Liver (tissue), 9 donors: ENCODE measurements around the gene HS6ST3. TPM values are rescaled to one million over a fixed set of nuclear protein-coding genes. Genes with fewer than 3 reads are reported as not detected.

Experiments used
- DNase-seq: peaks from one replicate; pipeline ENCODE4 v3.0.0-alpha.2; 2017; ENCODE audit warnings: low spot score
- H3K27ac ChIP-seq, 2 donors: one replicate each; pipeline ENCODE4 v1.7.0; 2013; ENCODE audit warnings: inconsistent platforms in 2 of 2, low read length in 2 of 2, control low read depth in 1 of 2, low read depth in 1 of 2, mild to moderate bottlenecking in 1 of 2
- H3K27me3 ChIP-seq, 4 donors: one replicate each; pipeline versions ENCODE4 v1.6.1 to v1.7.0; 2013; ENCODE audit warnings: low read length in 3 of 4, inconsistent platforms in 1 of 4, mild to moderate bottlenecking in 1 of 4, moderate library complexity in 1 of 4; ENCODE audit not compliant: control insufficient read depth in 4 of 4, insufficient read depth in 4 of 4
- H3K36me3 ChIP-seq, 4 donors: one replicate each; pipeline versions ENCODE4 v1.6.1 to v1.7.0; 2013; ENCODE audit warnings: low read length in 3 of 4, mild to moderate bottlenecking in 3 of 4, low read depth in 1 of 4, moderate library complexity in 1 of 4; ENCODE audit not compliant: control insufficient read depth in 4 of 4, insufficient read depth in 3 of 4
- H3K4me1 ChIP-seq, 4 donors: one replicate each; pipeline versions ENCODE4 v1.6.1 to v1.7.0; 2013; ENCODE audit warnings: low read length in 3 of 4, mild to moderate bottlenecking in 3 of 4, moderate library complexity in 1 of 4; ENCODE audit not compliant: control insufficient read depth in 4 of 4, insufficient read depth in 4 of 4
- H3K4me3 ChIP-seq, 3 donors: one replicate each; pipeline versions ENCODE4 v1.6.1 to v1.7.0; 2013; ENCODE audit warnings: low read length in 3 of 3, control low read depth in 1 of 3, low read depth in 1 of 3, mild to moderate bottlenecking in 1 of 3
- H3K9ac ChIP-seq, 2 donors: one replicate each; pipeline ENCODE4 v1.7.0; 2013; ENCODE audit warnings: low read length in 2 of 2, mild to moderate bottlenecking in 2 of 2, moderate library complexity in 2 of 2, control low read depth in 1 of 2, low read depth in 1 of 2
- H3K9me3 ChIP-seq, 4 donors: one replicate each; pipeline versions ENCODE4 v1.6.1 to v1.7.0; 2013; ENCODE audit warnings: low read length in 3 of 4; ENCODE audit not compliant: control insufficient read depth in 4 of 4
- ATF3 ChIP-seq: IDR thresholded peaks from 2 replicates; pipeline ENCODE4 v1.6.1; 2016; ENCODE audit warnings: antibody characterized with exemption
- CTCF ChIP-seq: fragments of 150-350 bp; IDR thresholded peaks from 2 replicates; pipeline ENCODE4 v1.5.1; 2017; ENCODE audit warnings: improper control_type of control experiment, low read depth, low read length; ENCODE audit not compliant: missing input control
- EGR1 ChIP-seq, 2 donors: IDR thresholded peaks; 2 replicates each; pipeline ENCODE4 v1.6.1; 2016 to 2018; ENCODE audit warnings: antibody characterized with exemption in 2 of 2, low read depth in 2 of 2
- FOXA1 ChIP-seq: IDR thresholded peaks from 2 replicates; pipeline ENCODE4 v1.6.1; 2016; ENCODE audit warnings: antibody characterized with exemption
- FOXA2 ChIP-seq: IDR thresholded peaks from 2 replicates; pipeline ENCODE4 v1.6.1; 2016; ENCODE audit warnings: antibody characterized with exemption
- GABPA ChIP-seq, 2 donors: IDR thresholded peaks in 1 of 2; conservative IDR thresholded peaks in 1 of 2; 2 replicates each; pipeline ENCODE4 v1.6.1; 2016; ENCODE audit warnings: antibody characterized with exemption in 2 of 2, mild to moderate bottlenecking in 1 of 2, moderate library complexity in 1 of 2
- HNF4A ChIP-seq, 2 donors: conservative IDR thresholded peaks; 2 replicates each; pipeline ENCODE4 v1.6.1; 2016; ENCODE audit warnings: antibody characterized with exemption in 2 of 2, mild to moderate bottlenecking in 2 of 2
- HNF4G ChIP-seq: IDR thresholded peaks from 2 replicates; pipeline ENCODE4 v1.6.1; 2016; ENCODE audit warnings: antibody characterized with exemption
- JUND ChIP-seq, 2 donors: IDR thresholded peaks; 2 replicates each; pipeline ENCODE4 v1.6.1; 2016; ENCODE audit warnings: antibody characterized with exemption in 2 of 2
- MAX ChIP-seq: IDR thresholded peaks from 2 replicates; pipeline ENCODE4 v1.6.1; 2016; ENCODE audit warnings: antibody characterized with exemption
- REST ChIP-seq: IDR thresholded peaks from 2 replicates; pipeline ENCODE4 v1.6.1; 2016; ENCODE audit warnings: antibody characterized with exemption, mild to moderate bottlenecking
- SP1 ChIP-seq: IDR thresholded peaks from 2 replicates; pipeline ENCODE4 v1.6.1; 2018; ENCODE audit warnings: antibody characterized with exemption, mild to moderate bottlenecking
- TAF1 ChIP-seq: conservative IDR thresholded peaks from 2 replicates; pipeline ENCODE4 v1.6.1; 2016; ENCODE audit warnings: antibody characterized with exemption, mild to moderate bottlenecking
- YY1 ChIP-seq: IDR thresholded peaks from 2 replicates; pipeline ENCODE4 v1.6.1; 2016; ENCODE audit warnings: antibody characterized with exemption, mild to moderate bottlenecking
- ZBTB33 ChIP-seq: IDR thresholded peaks from 2 replicates; pipeline ENCODE4 v1.6.1; 2016; ENCODE audit warnings: antibody characterized with exemption
- WGBS: extraction: QIAGEN DNeasy Blood & Tissue Kit; methylation state at CpG from one replicate; pipeline ENCODE4 v1.1.7; 2013; 5-methylcytosine and 5-hydroxymethylcytosine counted together
- polyA plus RNA-seq, 2 donors: library from polyadenylated mRNA; stranded (reverse) in 1 of 2; unstranded in 1 of 2; fragments of 200-250 nt in 1 of 2; fragments of >200 nt in 1 of 2; fragmentation: Nextera tagmentation in 1 of 2; extraction: Ambion mirVana in 1 of 2; gene quantifications; one replicate each; pipeline versions ENCODE4 v1.2.1 to v1.2.3, GENCODE V29; 2013 to 2015
- total RNA-seq, 2 donors: library from RNA; depleted of rRNA; stranded (reverse); fragments of >200 nt; gene quantifications; one replicate each; pipeline ENCODE4 v1.2.3, GENCODE V29; 2014
- donor health status: healthy.
- donor health status: healthy.
- donor health status: healthy.
- donor health status: healthy.
- donor health status: healthy.

HS6ST3 gene
- total and polyA plus RNA-seq, 4 donors = under 0.01 TPM; not detected in 3

- TF ChIP-seq REST (no peak), FOXA1 (no peak), EGR1 (IDR thresholded peaks at IDR 0.05; ENCODE audit: low read depth in 2 of 2) (no peak), TAF1 (no peak), HNF4G (no peak), HNF4A (conservative IDR thresholded peaks at IDR 0.05) (no peak), SP1 (no peak)
Measured at GRCh38 chr13:96762876-96763275, 673.0 kb downstream of the HS6ST3 start (continued).

- no peak for DNase-seq
- Histone ChIP-seq H3K36me3 (no peaks in the 10 kb centered on the region), H3K4me3 (no peak overlapping the region), H3K27ac (no peak overlapping the region), H3K27me3 (no peaks in the 10 kb centered on the region), H3K9ac (no peak overlapping the region), H3K9me3 (no peaks in the 10 kb centered on the region), H3K4me1 (no peaks in the 10 kb centered on the region)
- 69% methylated on average over 3 of the region's 3 CpGs for WGBS
- no peak for TF ChIP-seq SP1
- TF ChIP-seq JUND (IDR thresholded peaks at IDR 0.05) = no peak
- no peak for TF ChIP-seq FOXA2
- no peak for TF ChIP-seq GABPA (IDR thresholded peaks at IDR 0.05 in 1 of 2, conservative IDR thresholded peaks at IDR 0.05 in 1 of 2)
- TF ChIP-seq HNF4G = no peak
- no peak for TF ChIP-seq REST
- TF ChIP-seq EGR1 (IDR thresholded peaks at IDR 0.05; ENCODE audit: low read depth in 2 of 2) = no peak
- TF ChIP-seq CTCF = no peak
- no peak for TF ChIP-seq ATF3
- TF ChIP-seq MAX = no peak
- TF ChIP-seq ZBTB33 = no peak
- TF ChIP-seq FOXA1 = no peak
- no peak for TF ChIP-seq YY1
Measured at GRCh38 chr13:96766306-96766705, 676.4 kb downstream of the HS6ST3 start.
